HG03280 (cell line): ENCODE measurements around the gene FAM117A.
A peak's percentile ranks its signal among the peaks of the same experiment; 100 is the strongest.

Source experiments
- ATAC-seq: cut with Tn5 transposase; IDR thresholded peaks from one replicate; pipeline ENCODE4 v1.9.1; 2021; ENCODE audit warnings: mild to moderate bottlenecking, moderate library complexity; ENCODE audit not compliant: unreplicated experiment

The FAM117A gene

GRCh38 chr17:49763735-49764558, at the start of gene FAM117A:
FAM117A (minus strand) TSS chr17:49764131; CDS start chr17:49764087, 44 bp downstream.
- peak; percentile 95 for ATAC-seq

- ATAC-seq, result no peak
Observed at GRCh38 chr17:49809056-49809455, 45.1 kb upstream of the FAM117A start.

- ATAC-seq, result no peak
Observed at GRCh38 chr17:49798738-49799137, 34.8 kb upstream of the FAM117A start.

- ATAC-seq, result no peak
Observed at GRCh38 chr17:49798182-49798581, 34.3 kb upstream of the FAM117A start.

GRCh38 chr17:49795372-49795771, 31.4 kb upstream of the FAM117A start:
- ATAC-seq, result no peak

GRCh38 chr17:49793309-49793708, 29.4 kb upstream of the FAM117A start:
- ATAC-seq, result no peak

- ATAC-seq, result no peak
Observed at GRCh38 chr17:49789243-49789578, 25.3 kb upstream of the FAM117A start.

GRCh38 chr17:49788478-49789242, 24.7 kb upstream of the FAM117A start, which contains the start of gene KAT7:
KAT7 (plus strand) TSS chr17:49788681; CDS start chr17:49788835, 154 bp downstream.
- peak; percentile 89 for ATAC-seq

GRCh38 chr17:49787884-49788477, 24.1 kb upstream of the FAM117A start:
- ATAC-seq, result no peak

- no peak for ATAC-seq
Observed at GRCh38 chr17:49784636-49785035, 20.7 kb upstream of the FAM117A start.

- ATAC-seq, result no peak
Observed at GRCh38 chr17:49783791-49784190, 19.9 kb upstream of the FAM117A start.

GRCh38 chr17:49783071-49783715, 19.3 kb upstream of the FAM117A start:
- no peak for ATAC-seq

- ATAC-seq, result no peak
Observed at GRCh38 chr17:49779739-49780231, 15.9 kb upstream of the FAM117A start.

GRCh38 chr17:49779156-49779738, 15.3 kb upstream of the FAM117A start:
- no peak for ATAC-seq

- ATAC-seq, result no peak
Observed at GRCh38 chr17:49777563-49777962, 13.6 kb upstream of the FAM117A start.

GRCh38 chr17:49776551-49777300, 12.8 kb upstream of the FAM117A start:
- ATAC-seq, result no peak

GRCh38 chr17:49775546-49776260, 11.8 kb upstream of the FAM117A start:
- no peak for ATAC-seq

GRCh38 chr17:49766918-49767530, 3.1 kb upstream of the FAM117A start:
- no peak for ATAC-seq
